Placental pericyte (primary cell): Measurements from ENCODE around the gene BIN2. TPM values are rescaled to one million over a fixed set of nuclear protein-coding genes. Genes with fewer than 3 reads are reported as not detected.

Experiments
- total RNA-seq: library from RNA; depleted of rRNA; stranded (reverse); fragments of >200 nt; gene quantifications from 2 replicates; pipeline ENCODE4 v1.2.3, GENCODE V29; 2012

Gene BIN2
- not detected in 2 replicates for total RNA-seq

GRCh38 chr12:51323966-51324895, at the start of gene BIN2:
Gene BIN2 (minus strand): TSS chr12:51324174. CDS start chr12:51324102, 72 bp downstream.

GRCh38 chr12:51346581-51346980, 22.6 kb upstream of the BIN2 start, which contains the start of gene CELA1:
Gene CELA1 (minus strand): TSS chr12:51346679. CDS start chr12:51346638, 41 bp downstream.

GRCh38 chr12:51270067-51270950, 53.7 kb downstream of the BIN2 start, which contains the start of gene SMAGP:
Gene SMAGP (minus strand): TSS chr12:51270415. CDS start chr12:51269278, 1,137 bp downstream.

GRCh38 chr12:51238510-51239334, 85.3 kb downstream of the BIN2 start, which contains the start of gene DAZAP2:
Gene DAZAP2 (plus strand): TSS chr12:51238826. CDS start chr12:51238908, 82 bp downstream.

Other genes starting within 250 kb of the BIN2 start
- gene CSRNP2, start 240.6 kb downstream of the BIN2 start, total RNA-seq = 29.5 and 34.9 TPM in 2 replicates
- 9.6 and 9.8 TPM in 2 replicates for gene TFCP2, start 151.0 kb downstream of the BIN2 start, total RNA-seq
- gene POU6F1, start 106.1 kb downstream of the BIN2 start, total RNA-seq = 1.4 and 9.6 TPM in 2 replicates
- gene DAZAP2, start 85.3 kb downstream of the BIN2 start, total RNA-seq = 85.3 and 127 TPM in 2 replicates
- gene SMAGP, start 53.8 kb downstream of the BIN2 start, total RNA-seq = 6.6 and 23.6 TPM in 2 replicates
- not detected in 2 replicates for gene CELA1, start 22.5 kb upstream of the BIN2 start, total RNA-seq
- 10.5 and 108 TPM in 2 replicates for gene GALNT6, start 67.2 kb upstream of the BIN2 start, total RNA-seq
- 1.5 and 8.2 TPM in 2 replicates for gene SLC4A8, start 100.7 kb upstream of the BIN2 start, total RNA-seq